Body of pancreas (tissue), 4 donors: ENCODE results near the gene CNTNAP3.
"Not testable (repeated sequence)": the region's sequence is repeated elsewhere in the genome, so short reads cannot be mapped to it uniquely, and the experiment has no call there.

Experiments used
- POLR2A ChIP-seq, 3 donors: fragments of 450-650 bp; IDR thresholded peaks; one replicate each; pipeline ENCODE4 v1.6.1; 2016; ENCODE audit warnings: antibody characterized with exemption in 3 of 3, mild to moderate bottlenecking in 2 of 3
- TF ChIP-seq, protein P1 (sequence below), 7 experiments: fragments of 450-650 bp in 4 of 7; fragments of 200-600 bp in 3 of 7; sonication (generic) in 3 of 7; IDR thresholded peaks; one replicate each; pipeline ENCODE4 v1.5.1; 2016 to 2019; ENCODE audit warnings: antibody characterized with exemption in 7 of 7

DNA sequence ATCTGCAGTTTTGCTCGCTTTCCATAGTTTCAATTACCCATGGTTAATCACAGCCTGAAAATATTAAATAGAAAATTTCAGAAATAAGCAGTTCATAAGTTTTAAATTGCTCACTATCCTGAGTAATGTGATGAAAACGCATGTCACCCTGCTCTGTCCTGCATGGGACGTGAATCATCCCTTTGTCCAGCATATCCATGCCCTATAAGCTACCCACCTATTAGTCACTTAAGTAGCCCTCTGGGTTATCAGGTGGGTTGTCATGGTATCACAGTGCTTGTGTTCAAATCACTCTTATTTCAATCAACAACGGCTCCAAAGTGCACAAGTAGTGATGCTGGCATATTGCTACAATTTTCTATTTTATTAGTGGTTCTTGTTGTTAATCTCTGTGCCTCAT lies 82.1 kb downstream of the CNTNAP3 start:
- TF ChIP-seq, protein P1, sequence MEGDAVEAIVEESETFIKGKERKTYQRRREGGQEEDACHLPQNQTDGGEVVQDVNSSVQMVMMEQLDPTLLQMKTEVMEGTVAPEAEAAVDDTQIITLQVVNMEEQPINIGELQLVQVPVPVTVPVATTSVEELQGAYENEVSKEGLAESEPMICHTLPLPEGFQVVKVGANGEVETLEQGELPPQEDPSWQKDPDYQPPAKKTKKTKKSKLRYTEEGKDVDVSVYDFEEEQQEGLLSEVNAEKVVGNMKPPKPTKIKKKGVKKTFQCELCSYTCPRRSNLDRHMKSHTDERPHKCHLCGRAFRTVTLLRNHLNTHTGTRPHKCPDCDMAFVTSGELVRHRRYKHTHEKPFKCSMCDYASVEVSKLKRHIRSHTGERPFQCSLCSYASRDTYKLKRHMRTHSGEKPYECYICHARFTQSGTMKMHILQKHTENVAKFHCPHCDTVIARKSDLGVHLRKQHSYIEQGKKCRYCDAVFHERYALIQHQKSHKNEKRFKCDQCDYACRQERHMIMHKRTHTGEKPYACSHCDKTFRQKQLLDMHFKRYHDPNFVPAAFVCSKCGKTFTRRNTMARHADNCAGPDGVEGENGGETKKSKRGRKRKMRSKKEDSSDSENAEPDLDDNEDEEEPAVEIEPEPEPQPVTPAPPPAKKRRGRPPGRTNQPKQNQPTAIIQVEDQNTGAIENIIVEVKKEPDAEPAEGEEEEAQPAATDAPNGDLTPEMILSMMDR (IDR thresholded peaks at IDR 0.05) = not testable (repeated sequence)
- TF ChIP-seq POLR2A (IDR thresholded peaks at IDR 0.05) = not testable (repeated sequence)
